ENCODE data around the gene GET3.
A peak's percentile ranks its signal among the peaks of the same experiment; 100 is the strongest.
"Not testable (repeated sequence)": the region's sequence is repeated elsewhere in the genome, so short reads cannot be mapped to it uniquely, and the experiment has no call there.

GET3 gene

DNA sequence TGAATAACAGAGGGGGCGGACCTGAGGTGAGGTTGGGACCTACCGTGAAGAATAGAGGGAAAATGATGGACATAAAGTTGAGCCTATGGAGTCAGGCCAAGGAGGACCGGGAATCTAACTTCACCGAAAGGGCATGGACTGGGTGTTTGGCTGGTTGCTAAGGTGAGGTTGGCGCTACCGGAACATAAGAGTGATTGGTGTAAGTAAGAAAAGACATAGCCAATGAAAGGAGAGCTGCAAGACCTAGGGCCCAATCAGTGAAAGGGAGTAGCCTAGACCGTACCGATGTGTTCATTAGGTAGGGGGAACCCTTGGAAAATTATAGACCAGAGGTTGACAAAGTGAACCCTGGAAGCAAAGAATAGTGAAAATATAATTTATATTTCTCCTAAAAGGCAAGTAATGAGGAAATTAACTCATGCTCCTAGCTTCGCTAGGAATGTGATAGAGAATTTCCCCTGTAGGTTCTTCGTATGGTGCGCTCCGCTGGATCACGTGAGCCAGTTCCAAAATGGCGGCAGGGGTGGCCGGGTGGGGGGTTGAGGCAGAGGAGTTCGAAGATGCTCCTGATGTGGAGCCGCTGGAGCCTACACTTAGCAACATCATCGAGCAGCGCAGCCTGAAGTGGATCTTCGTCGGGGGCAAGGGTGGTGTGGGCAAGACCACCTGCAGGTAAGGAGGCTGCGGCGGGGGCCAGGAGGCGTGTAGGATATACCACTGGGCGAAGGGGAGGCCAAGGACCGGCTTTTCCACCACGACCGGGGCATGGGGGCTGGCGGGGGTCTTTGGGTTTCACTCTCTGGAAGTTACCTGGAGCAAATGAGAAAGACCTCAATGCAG, at the start of gene GET3:
Gene GET3 (plus strand): TSS at position 503 of the 840 bp plus-strand sequence. CDS start 9 bp downstream, at position 512.
- Mint-ChIP-seq H3K9me3 (no peaks in the 10 kb centered on the region), H3K36me3 (ENCODE audit: low read depth) (peaks cover 32% of the 10 kb centered on the region), H3K4me3 (peak within 1 kb of the TSS; percentile 100), H3K27me3 (peaks cover 5% of the 10 kb centered on the region), H3K4me1 (peaks cover 42% of the 10 kb centered on the region), H3K27ac (peak within 1 kb of the TSS; percentile 97)
- ATAC-seq (peak; percentile 93), DNase-seq (peak; percentile 80)

DNA sequence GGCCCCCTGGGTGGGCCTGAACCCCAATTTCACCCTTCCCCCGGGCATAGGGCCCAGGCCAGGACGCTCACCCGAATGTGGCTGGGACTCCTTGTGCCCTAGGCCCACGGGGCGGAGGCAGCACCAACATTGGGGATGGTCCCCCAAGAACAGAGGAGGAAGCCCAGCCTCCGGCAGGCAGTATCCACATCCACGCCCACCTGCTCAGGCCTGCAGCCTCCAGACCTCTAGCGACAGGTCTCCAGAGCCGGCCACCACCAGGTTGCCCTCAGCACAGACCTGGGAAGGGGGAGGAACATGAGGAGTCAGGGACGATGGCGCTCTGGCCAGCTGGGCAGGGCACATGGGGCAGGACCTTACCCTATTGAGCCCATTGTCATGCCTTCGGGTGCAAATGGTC, 48.3 kb upstream of the GET3 start:
- no peaks in the 10 kb centered on the region for H3K9me3 Mint-ChIP-seq
- ATAC-seq = no peak
- H3K27ac Mint-ChIP-seq = no peak overlapping the region
- H3K4me3 Mint-ChIP-seq = no peak overlapping the region
- H3K27me3 Mint-ChIP-seq = no peaks in the 10 kb centered on the region
- no peaks in the 10 kb centered on the region for H3K4me1 Mint-ChIP-seq
- no peak for DNase-seq
- peaks cover 2% of the 10 kb centered on the region for H3K36me3 Mint-ChIP-seq (ENCODE audit: low read depth)

DNA sequence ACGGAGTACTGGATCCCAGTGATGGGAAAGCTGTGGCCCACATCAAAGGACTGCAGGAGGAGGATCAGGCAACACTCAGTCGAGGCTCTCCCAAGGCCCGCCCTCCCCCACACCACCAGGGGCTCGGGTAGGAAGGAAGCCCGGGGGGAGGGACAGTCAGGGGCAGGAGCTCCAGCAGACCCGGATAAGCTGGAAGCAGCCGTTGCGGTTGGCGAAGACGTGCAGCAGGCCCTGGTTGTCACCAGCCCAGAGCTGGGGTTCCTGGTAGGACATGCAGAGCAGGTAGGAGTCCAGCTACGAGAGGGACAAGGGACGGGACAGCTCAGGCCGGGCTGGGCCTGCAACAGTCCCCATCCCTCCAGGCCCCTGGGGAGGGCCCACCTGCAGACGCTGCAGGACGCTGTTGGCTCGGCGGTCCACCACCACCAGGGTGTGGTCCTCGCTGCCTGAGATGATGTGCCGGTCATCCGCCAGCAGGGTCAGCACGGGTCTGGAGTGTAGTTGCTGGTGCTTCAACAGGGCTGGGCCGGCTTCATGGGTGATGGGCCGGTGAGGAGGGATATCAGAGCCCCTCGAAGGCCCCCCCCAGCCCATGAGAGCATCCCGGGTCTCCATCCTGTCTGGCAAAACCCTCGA, 47.6 kb upstream of the GET3 start:
- Mint-ChIP-seq H3K36me3 (ENCODE audit: low read depth) (peaks cover 2% of the 10 kb centered on the region), H3K27ac (no peak overlapping the region), H3K4me1 (no peaks in the 10 kb centered on the region)

DNA sequence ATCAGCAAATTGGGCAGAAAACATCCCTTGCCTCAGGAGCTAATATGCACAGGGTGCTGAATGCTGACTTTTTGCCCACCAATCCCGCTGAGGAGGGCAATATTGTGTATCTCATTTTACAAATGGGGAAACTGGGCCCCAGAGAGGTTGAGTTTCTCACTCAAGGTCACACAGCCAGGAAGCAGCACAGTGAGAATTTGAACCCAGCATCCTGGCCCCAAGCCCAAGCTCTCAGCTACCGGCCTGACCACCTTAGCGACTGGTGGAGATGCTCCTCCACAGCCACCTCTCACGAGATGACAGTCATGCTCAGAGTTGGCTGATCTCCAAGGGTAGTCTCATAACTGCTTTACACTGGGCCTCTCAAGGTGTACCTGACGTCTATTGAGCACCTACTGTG, 44.3 kb upstream of the GET3 start:
- Mint-ChIP-seq H3K27me3 (no peaks in the 10 kb centered on the region), H3K4me1 (peaks cover 8% of the 10 kb centered on the region), H3K9me3 (no peaks in the 10 kb centered on the region), H3K27ac (no peak overlapping the region), H3K36me3 (ENCODE audit: low read depth) (peaks cover 8% of the 10 kb centered on the region), H3K4me3 (no peak overlapping the region)
- DNase-seq (no peak), ATAC-seq (no peak)

More for the DNA sequence above, 47.6 kb upstream of the GET3 start:
- no peak overlapping the region for H3K4me3 Mint-ChIP-seq
- H3K9me3 Mint-ChIP-seq = no peaks in the 10 kb centered on the region
- no peaks in the 10 kb centered on the region for H3K27me3 Mint-ChIP-seq
- no peak for DNase-seq
- peak; percentile 6 for ATAC-seq

DNA sequence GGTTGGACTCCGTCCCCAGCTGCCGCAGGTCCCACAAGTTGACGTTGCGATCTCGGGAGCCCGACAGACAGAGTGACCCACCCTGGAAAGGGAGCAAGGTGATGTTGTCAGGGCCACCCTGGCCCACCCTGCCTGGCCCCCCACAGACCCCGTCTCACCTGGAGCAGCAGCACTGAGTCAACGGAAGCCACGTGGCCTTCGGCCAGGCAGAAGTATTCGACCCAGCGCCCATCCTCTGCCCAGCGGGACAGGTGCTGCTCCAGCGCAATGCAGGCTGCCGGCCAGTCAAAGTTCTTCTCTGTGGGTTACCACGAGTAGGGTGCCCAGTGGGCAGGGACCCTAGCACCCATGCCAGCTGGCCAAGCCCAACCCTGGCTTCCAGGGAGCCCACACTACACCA, 42.7 kb upstream of the GET3 start:
- H3K9me3 Mint-ChIP-seq = no peaks in the 10 kb centered on the region
- H3K4me3 Mint-ChIP-seq = no peak overlapping the region
- peaks cover 13% of the 10 kb centered on the region for H3K4me1 Mint-ChIP-seq
- H3K36me3 Mint-ChIP-seq (ENCODE audit: low read depth) = peaks cover 15% of the 10 kb centered on the region
- no peaks in the 10 kb centered on the region for H3K27me3 Mint-ChIP-seq
- DNase-seq (no peak), ATAC-seq (no peak)
- H3K27ac Mint-ChIP-seq = no peak overlapping the region

DNA sequence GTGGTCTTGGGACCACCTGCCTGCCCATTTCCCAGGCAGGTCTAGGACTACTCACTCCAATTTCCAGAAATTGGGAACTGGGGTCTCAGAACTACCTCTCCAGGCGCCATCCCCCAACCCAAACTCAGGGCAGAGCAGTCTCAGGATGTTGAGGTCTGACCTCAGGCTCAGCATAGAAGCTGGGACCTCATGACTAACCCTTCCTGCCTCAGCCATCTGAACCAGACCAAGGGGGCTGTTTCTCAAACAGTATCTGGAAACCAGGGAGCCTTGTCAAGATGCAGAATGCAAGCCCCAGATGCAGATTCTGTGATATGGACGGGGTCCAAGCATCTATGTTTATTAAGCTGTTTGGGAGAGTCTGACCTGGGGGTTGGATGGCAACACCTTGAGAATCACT, 42.2 kb upstream of the GET3 start:
- Mint-ChIP-seq H3K4me1 (peaks cover 13% of the 10 kb centered on the region), H3K36me3 (ENCODE audit: low read depth) (peaks cover 15% of the 10 kb centered on the region), H3K27ac (no peak overlapping the region), H3K27me3 (no peaks in the 10 kb centered on the region), H3K4me3 (peak overlapping the region; percentile 84), H3K9me3 (no peaks in the 10 kb centered on the region)
- ATAC-seq (no peak), DNase-seq (no peak)

DNA sequence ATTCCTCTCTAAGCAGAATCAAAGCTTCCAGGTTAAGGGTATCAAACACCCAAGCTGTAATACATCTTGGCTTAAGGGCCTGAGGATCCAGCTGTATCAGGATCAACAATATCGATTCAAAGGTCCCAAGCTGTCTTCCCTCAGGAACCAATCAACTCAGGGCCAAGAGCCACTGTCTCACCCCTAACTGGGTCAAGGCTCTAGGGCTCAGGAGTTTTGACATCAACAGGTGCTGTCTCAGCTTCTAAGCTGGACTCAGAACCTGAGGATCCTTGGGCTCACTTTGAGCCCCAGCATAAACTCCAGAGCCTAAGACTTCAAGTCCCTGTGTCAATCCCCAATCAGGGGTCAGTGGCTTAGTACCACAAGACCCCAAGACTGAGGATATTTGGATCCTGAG, 41.8 kb upstream of the GET3 start:
- H3K27ac Mint-ChIP-seq = peak overlapping the region; percentile 59
- H3K9me3 Mint-ChIP-seq = no peaks in the 10 kb centered on the region
- H3K4me1 Mint-ChIP-seq = peaks cover 13% of the 10 kb centered on the region
- ATAC-seq (no peak), DNase-seq (no peak)
- peaks cover 15% of the 10 kb centered on the region for H3K36me3 Mint-ChIP-seq (ENCODE audit: low read depth)
- H3K4me3 Mint-ChIP-seq = peak overlapping the region; percentile 84
- H3K27me3 Mint-ChIP-seq = no peaks in the 10 kb centered on the region

DNA sequence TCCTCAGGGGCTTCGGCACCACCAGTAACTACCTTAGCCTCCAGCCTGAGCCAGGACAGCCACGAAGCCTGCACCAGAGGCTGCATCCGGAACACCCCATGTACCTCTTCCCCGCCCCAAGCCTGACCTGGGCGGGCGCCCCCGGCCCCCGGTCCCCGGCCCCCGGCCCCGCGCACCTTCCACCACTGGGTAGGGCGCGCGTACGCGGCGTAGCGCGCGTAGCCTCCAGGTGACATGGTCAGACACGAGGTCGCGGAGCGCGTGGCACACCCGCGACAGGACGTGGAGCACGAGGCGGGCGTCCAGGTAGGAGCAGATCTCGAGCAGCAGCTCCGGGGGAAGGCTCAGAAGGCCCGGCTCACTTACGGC, 41.3 kb upstream of the GET3 start:
- Mint-ChIP-seq H3K36me3 (ENCODE audit: low read depth) (peaks cover 15% of the 10 kb centered on the region), H3K27ac (peak overlapping the region; percentile 59), H3K9me3 (no peaks in the 10 kb centered on the region), H3K4me1 (peaks cover 13% of the 10 kb centered on the region), H3K27me3 (no peaks in the 10 kb centered on the region), H3K4me3 (peak overlapping the region; percentile 84)
- ATAC-seq (peak; percentile 6), DNase-seq (peak; percentile 33)

DNA sequence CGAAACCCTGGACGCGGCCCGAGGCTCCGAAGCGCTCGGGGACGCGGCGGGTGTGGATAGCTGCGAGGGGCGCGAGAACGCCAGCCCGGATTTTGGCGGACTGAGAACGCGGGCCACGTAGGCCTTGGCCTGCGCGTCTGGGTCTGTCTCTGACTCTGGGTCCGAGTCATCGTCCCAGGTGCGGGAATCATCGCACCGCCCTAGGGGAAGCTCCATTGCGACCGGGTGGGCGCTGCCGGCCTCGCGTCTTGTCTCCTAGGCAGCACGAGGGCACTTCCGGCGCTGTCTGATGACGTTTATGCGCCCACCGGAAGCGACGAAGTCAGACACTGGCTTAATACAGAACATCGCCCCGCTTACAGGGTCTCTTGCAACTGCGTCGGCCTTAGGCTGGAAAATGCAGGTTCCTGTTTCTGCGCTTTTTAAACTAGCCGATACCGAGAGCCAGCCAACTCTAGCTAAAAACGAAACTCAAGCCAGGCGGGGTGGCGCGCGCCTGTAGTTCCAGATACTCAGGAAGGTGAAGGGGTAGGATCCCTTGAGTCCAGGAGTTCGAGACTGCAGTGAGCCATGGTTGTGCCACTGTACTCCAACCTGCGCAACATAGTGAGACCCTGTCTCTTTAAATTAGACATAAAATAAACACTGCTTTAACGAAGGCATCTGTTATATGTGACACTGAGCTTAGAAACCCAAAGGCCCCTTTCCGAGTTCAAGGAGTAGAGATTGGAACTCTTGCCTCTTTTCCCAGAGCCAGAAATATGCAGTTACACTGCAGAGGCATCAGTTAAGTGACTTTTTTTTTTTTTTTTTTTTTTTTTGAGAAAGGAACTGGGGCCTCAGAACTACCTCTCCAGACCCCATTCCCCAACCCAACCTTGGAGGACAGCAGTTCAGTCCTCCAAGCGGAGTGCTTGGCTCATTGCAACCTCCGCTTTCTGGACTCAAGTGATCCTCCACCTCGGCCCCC, 40.6 kb upstream of the GET3 start, which contains the start of gene FBXW9:
Gene FBXW9 (minus strand): TSS at position 266 of the 970 bp plus-strand sequence. CDS start 50 bp downstream, at position 216.
- peak within 1 kb of the TSS; percentile 84 for H3K4me3 Mint-ChIP-seq
- DNase-seq (peak; percentile 99), ATAC-seq (peak; percentile 91)
- peaks cover 17% of the 10 kb centered on the region for H3K36me3 Mint-ChIP-seq (ENCODE audit: low read depth)
- H3K27ac Mint-ChIP-seq = peak within 1 kb of the TSS; percentile 88
- peaks cover 13% of the 10 kb centered on the region for H3K4me1 Mint-ChIP-seq
- no peaks in the 10 kb centered on the region for H3K27me3 Mint-ChIP-seq
- H3K9me3 Mint-ChIP-seq = no peaks in the 10 kb centered on the region

DNA sequence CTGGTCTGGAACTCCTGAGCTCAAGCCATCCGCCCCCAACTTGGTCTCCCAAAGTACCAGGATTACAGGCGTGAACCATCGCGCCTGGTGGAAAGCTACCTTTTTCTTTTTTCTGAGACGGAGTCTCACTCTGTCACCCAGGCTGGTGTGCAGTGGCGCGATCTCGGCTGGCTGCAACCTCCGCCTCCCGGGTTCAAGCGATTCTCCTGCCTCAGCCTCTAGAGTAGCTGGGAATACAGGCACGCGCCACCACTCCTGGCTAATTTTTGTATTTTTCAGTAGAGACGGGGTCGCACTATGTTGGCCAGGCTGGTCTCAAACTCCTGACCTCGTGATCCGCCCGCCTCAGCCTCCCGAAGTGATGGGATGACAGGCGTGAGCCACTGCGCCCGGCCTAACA, 39.9 kb upstream of the GET3 start:
- Mint-ChIP-seq H3K36me3 (ENCODE audit: low read depth) (peaks cover 19% of the 10 kb centered on the region), H3K4me1 (peaks cover 13% of the 10 kb centered on the region), H3K4me3 (peak overlapping the region; percentile 84), H3K27ac (peak overlapping the region; percentile 88)
- not testable (repeated sequence) for DNase-seq, ATAC-seq, H3K27me3 Mint-ChIP-seq, H3K9me3 Mint-ChIP-seq

DNA sequence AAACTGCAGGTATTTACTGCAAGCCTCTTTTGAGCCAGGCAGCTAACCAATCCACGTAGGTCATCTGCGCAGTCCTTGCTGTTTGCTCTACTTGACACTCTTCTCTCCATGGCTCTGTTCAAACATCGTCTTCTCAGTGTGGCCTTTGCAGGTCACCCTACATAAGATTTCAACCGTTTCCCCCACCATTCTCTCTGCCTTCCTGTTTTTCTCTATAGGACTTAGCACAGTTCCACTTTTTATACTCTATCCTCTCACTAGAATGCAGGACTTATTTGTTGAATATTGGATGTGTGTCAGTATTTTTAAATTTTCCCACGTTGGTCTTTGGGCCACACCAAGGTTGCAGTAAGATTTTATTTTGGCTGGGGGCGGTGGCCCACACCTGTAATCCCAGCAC, 39.2 kb upstream of the GET3 start:
- H3K4me1 Mint-ChIP-seq = peaks cover 13% of the 10 kb centered on the region
- no peaks in the 10 kb centered on the region for H3K27me3 Mint-ChIP-seq
- H3K36me3 Mint-ChIP-seq (ENCODE audit: low read depth) = peaks cover 23% of the 10 kb centered on the region
- no peak for DNase-seq
- H3K27ac Mint-ChIP-seq = no peak overlapping the region
- no peaks in the 10 kb centered on the region for H3K9me3 Mint-ChIP-seq
- H3K4me3 Mint-ChIP-seq = peak overlapping the region; percentile 84
- no peak for ATAC-seq

DNA sequence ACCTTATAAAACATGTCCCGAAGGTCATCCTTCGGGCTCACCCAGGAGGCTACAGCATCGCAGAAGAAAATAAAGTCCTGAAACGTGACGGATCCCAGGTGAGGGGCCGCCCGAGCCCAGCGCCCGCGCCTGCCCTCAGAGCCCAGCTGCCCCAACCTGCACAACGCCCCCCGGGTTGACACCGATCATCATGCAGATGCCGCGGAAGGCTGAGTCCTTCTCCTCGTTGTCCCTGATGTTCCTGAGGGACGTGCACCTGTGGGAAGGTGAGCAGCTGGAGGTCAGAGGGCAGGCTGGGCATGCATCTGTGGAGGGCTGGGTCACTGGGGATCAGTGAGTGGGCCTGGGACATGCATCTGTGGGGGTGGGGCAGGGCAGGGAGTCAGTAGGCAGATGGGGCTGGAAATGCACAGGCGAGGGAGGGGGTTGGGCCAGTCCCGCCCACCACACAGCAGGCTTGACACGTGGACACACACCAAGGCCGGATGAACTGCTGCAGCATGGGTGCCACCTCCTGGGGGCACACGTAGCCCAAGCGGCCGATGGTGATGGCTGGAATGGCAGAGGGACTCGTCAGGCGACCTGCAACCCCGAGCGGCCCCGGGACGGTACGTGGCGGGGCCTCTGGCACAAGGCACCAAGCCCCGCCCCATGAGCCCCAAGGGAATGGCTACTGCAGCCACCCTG, 35.6 kb upstream of the GET3 start:
- Mint-ChIP-seq H3K9me3 (no peaks in the 10 kb centered on the region), H3K4me1 (peaks cover 9% of the 10 kb centered on the region), H3K27me3 (no peaks in the 10 kb centered on the region), H3K27ac (no peak overlapping the region), H3K4me3 (no peak overlapping the region), H3K36me3 (ENCODE audit: low read depth) (peaks cover 46% of the 10 kb centered on the region)
- DNase-seq (no peak), ATAC-seq (no peak)

DNA sequence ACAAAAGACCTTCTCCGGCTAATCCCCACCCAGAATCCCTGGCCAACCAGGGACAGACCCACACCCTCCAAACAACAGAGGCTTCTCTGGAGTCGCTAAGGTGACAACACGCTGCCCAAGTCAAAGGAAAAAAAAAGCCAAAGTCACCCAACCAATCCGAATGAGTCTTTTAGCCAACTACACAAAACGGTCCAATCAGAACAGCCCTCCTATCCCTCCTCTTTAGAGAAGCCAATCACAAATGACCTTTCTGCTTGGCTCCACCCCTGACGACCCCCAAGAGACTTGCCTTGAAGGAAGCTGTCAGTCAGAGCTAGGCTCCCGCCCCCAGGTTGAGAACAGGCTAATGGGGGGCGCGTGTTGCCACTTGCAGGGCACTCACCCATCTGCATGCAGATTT, 34.3 kb upstream of the GET3 start:
- DNase-seq = peak; percentile 43
- Mint-ChIP-seq H3K27ac (peak overlapping the region; percentile 49), H3K4me1 (peaks cover 4% of the 10 kb centered on the region), H3K36me3 (ENCODE audit: low read depth) (peaks cover 50% of the 10 kb centered on the region), H3K9me3 (no peaks in the 10 kb centered on the region), H3K4me3 (no peak overlapping the region), H3K27me3 (no peaks in the 10 kb centered on the region)
- ATAC-seq = peak; percentile 67

DNA sequence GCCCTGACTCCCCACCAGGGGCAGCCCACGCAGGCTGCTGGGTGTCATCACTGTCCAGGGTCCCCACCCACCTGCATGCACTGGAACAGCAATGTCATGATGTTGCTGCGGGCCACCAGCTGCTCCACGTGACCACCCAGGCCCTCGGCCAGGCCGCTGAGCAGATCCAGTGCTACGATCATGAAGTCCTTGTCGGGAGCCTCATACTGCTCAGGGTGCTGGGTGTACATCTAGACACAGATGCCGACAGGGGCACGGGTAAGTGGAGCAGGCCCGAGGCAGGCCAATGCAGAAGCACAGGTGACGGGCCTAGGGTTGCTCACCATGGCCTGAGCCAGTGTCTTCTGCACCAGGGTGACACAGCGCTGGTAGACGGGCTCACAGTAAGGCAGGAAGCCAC, 32.1 kb upstream of the GET3 start:
- DNase-seq (no peak), ATAC-seq (no peak)
- no peaks in the 10 kb centered on the region for H3K4me1 Mint-ChIP-seq
- H3K27me3 Mint-ChIP-seq = no peaks in the 10 kb centered on the region
- H3K36me3 Mint-ChIP-seq (ENCODE audit: low read depth) = peaks cover 53% of the 10 kb centered on the region
- no peak overlapping the region for H3K27ac Mint-ChIP-seq
- no peaks in the 10 kb centered on the region for H3K9me3 Mint-ChIP-seq
- H3K4me3 Mint-ChIP-seq = no peak overlapping the region

All from activated naive CD8-positive, alpha-beta T cell treated with anti-CD3 and anti-CD28 coated beads, Interleukin-2, amount 50 U/mL, for 24 hours (primary cell).